Right lobe of liver (tissue), 6 donors: ENCODE measurements around the gene FRMD3. TPM values are rescaled to one million over a fixed set of nuclear protein-coding genes. Genes with fewer than 3 reads are reported as not detected.

Experiments
- ATAC-seq, 4 donors: fragments of 200-7000 bp; cut with Tn5 transposase; one replicate each; pipeline ENCODE4 v1.9.1; 2020; ENCODE audit warnings: mild to moderate bottlenecking in 4 of 4, moderate library complexity in 4 of 4
- DNase-seq, 3 donors: peaks; one replicate each; pipeline ENCODE4 v3.0.0-alpha.2; 2020
- H3K27ac ChIP-seq, 3 donors: fragments of 200-600 bp; one replicate each; pipeline ENCODE4 v1.8.0; 2022
- H3K27me3 ChIP-seq, 2 donors: fragments of 200-600 bp; one replicate each; pipeline ENCODE4 v1.8.0; 2022
- H3K36me3 ChIP-seq, 4 donors: fragments of 200-600 bp; sonication (generic) in 1 of 4; one replicate each; pipeline versions ENCODE4 v1.5.1 to v1.8.0; 2017 to 2022; ENCODE audit warnings: control low read depth in 1 of 4
- H3K4me1 ChIP-seq, 4 donors: fragments of 200-600 bp; sonication (generic) in 1 of 4; one replicate each; pipeline versions ENCODE4 v1.5.1 to v1.8.0; 2017 to 2022; ENCODE audit warnings: control low read depth in 1 of 4
- H3K4me3 ChIP-seq, 3 donors: fragments of 200-600 bp; one replicate each; pipeline ENCODE4 v1.8.0; 2022
- H3K9me3 ChIP-seq, 4 donors: fragments of 200-600 bp; sonication (generic) in 1 of 4; one replicate each; pipeline versions ENCODE4 v1.5.1 to v1.8.0; 2017 to 2022; ENCODE audit warnings: control low read depth in 1 of 4
- CTCF ChIP-seq, 4 donors: fragments of 200-600 bp in 3 of 4; fragments of 450-650 bp in 1 of 4; IDR thresholded peaks; one replicate each; pipeline versions ENCODE4 v1.5.1 to v1.8.0; 2016 to 2022; ENCODE audit warnings: antibody characterized with exemption in 4 of 4, mild to moderate bottlenecking in 2 of 4
- POLR2A ChIP-seq: fragments of 450-650 bp; IDR thresholded peaks from one replicate; pipeline ENCODE4 v1.6.1; 2017; ENCODE audit warnings: antibody characterized with exemption, mild to moderate bottlenecking
- WGBS: methylation state at CpG from one replicate; pipeline ENCODE4 v1.1.6; 2018; ENCODE audit warnings: low coverage, low lambda C conversion rate; ENCODE audit not compliant: insufficient coverage; ENCODE audit errors: missing lambda C conversion rate; 5-methylcytosine and 5-hydroxymethylcytosine counted together
- intact Hi-C, 2 donors: fragments of 100-400 bp; cut with DNase I; formaldehyde crosslinking; loops; one replicate each; pipeline versions ENCODE4 v1.11.2 to v1.14.1; 2022
- total RNA-seq, 6 experiments: library from RNA; depleted of rRNA in 2 of 6; stranded (reverse); fragments of >200 nt in 2 of 6; fragmentation: NEBNext Ultra II Directional in 3 of 6; extraction: Animal tissue kit (Norgen Biotek cat#: 25700) in 3 of 6; gene quantifications; one replicate each; pipeline versions ENCODE4 v1.1.0 to v1.2.4, GENCODE V29; 2016 to 2023
- donor health status: DM: no; HTN: yes; CAD: no.
- donor health status: DM: no; HTN: no; CAD: no.
- donor health status: DM: no; HTN: no; CAD: no.
- donor health status: DM: no; HTN: yes; CAD: no.
- donor health status: DM: no; HTN: yes; CAD: no.

Gene FRMD3
- total RNA-seq, 6 experiments from 2014 or later = 0.28 to 0.88 (median 0.34) TPM

- H3K4me3 ChIP-seq = no peak overlapping the region
- ATAC-seq = no peak
- DNase-seq = no peak
- no peaks in the 10 kb centered on the region for H3K4me1 ChIP-seq
- H3K27ac ChIP-seq = no peak overlapping the region
- no peaks in the 10 kb centered on the region for H3K9me3 ChIP-seq
- H3K27me3 ChIP-seq = no peaks in the 10 kb centered on the region
- intact Hi-C loops = no loop called here
- peak in 1 of 4 donors; percentile 21 for TF ChIP-seq CTCF (IDR thresholded peaks at IDR 0.05)
- TF ChIP-seq POLR2A = no peak
- H3K36me3 ChIP-seq = no peaks in the 10 kb centered on the region
Observed at GRCh38 chr9:83382421-83382820, 155.8 kb downstream of the FRMD3 start.

GRCh38 chr9:83379045-83379444 is 159.2 kb downstream of the FRMD3 start:
- Histone ChIP-seq H3K9me3 (no peaks in the 10 kb centered on the region), H3K4me1 (no peaks in the 10 kb centered on the region), H3K4me3 (no peak overlapping the region), H3K27me3 (no peaks in the 10 kb centered on the region), H3K27ac (no peak overlapping the region), H3K36me3 (no peaks in the 10 kb centered on the region)
- no peak for TF ChIP-seq POLR2A
- TF ChIP-seq CTCF (IDR thresholded peaks at IDR 0.05) = no peak
- ATAC-seq = no peak
- no peak for DNase-seq
- intact Hi-C loops = no loop called here

GRCh38 chr9:83372957-83373356 is 165.2 kb downstream of the FRMD3 start:
- no peaks in the 10 kb centered on the region for H3K9me3 ChIP-seq
- H3K36me3 ChIP-seq = no peaks in the 10 kb centered on the region
- WGBS = 34% methylated on average over 3 of the region's 5 CpGs

GRCh38 chr9:83367326-83367725 is 170.9 kb downstream of the FRMD3 start:
- Histone ChIP-seq H3K27me3 (no peaks in the 10 kb centered on the region), H3K4me3 (no peak overlapping the region), H3K36me3 (no peaks in the 10 kb centered on the region), H3K27ac (no peak overlapping the region), H3K4me1 (no peaks in the 10 kb centered on the region), H3K9me3 (no peaks in the 10 kb centered on the region)
- intact Hi-C loops = no loop called here
- WGBS = 57% methylated on average over 2 of the region's 2 CpGs
- ATAC-seq (no peak), DNase-seq (no peak)
- TF ChIP-seq CTCF (IDR thresholded peaks at IDR 0.05) (no peak), POLR2A (no peak)

More at GRCh38 chr9:83372957-83373356, 165.2 kb downstream of the FRMD3 start:
- Histone ChIP-seq H3K27ac (no peak overlapping the region), H3K4me1 (no peaks in the 10 kb centered on the region), H3K4me3 (no peak overlapping the region), H3K27me3 (no peaks in the 10 kb centered on the region)
- ATAC-seq = no peak
- TF ChIP-seq POLR2A (no peak), CTCF (IDR thresholded peaks at IDR 0.05) (no peak)
- intact Hi-C loops = no loop called here
- DNase-seq = no peak

GRCh38 chr9:83362341-83362995 is 175.7 kb downstream of the FRMD3 start:
- intact Hi-C loops = no loop called here
- DNase-seq = no peak
- Histone ChIP-seq H3K36me3 (no peaks in the 10 kb centered on the region), H3K27me3 (no peaks in the 10 kb centered on the region), H3K27ac (no peak overlapping the region), H3K4me3 (no peak overlapping the region), H3K9me3 (no peaks in the 10 kb centered on the region), H3K4me1 (no peaks in the 10 kb centered on the region)
- no peak for TF ChIP-seq CTCF (IDR thresholded peaks at IDR 0.05)
- no peak for TF ChIP-seq POLR2A
- no peak for ATAC-seq
